ENCODE data around the gene BTBD9. TPM values are rescaled to one million over a fixed set of nuclear protein-coding genes. Genes with fewer than 3 reads are reported as not detected.
A peak's percentile ranks its signal among the peaks of the same experiment; 100 is the strongest.

BTBD9 gene
- total and polyA plus RNA-seq, 4 experiments from 2014 or later = 5.2 to 40.4 (median 32.3) TPM

- peak overlapping the region in 1 of 7 donors; percentile 68 for H3K27ac Mint-ChIP-seq
- no peaks in the 10 kb centered on the region for H3K9me3 Mint-ChIP-seq
- no peak overlapping the region for H3K4me3 ChIP-seq (ENCODE audit: low read length in 2 of 2)
- no peaks in the 10 kb centered on the region for H3K4me1 ChIP-seq (ENCODE audit: insufficient read depth, low read length)
- H3K27me3 Mint-ChIP-seq = no peaks in the 10 kb centered on the region
- H3K9me3 ChIP-seq (ENCODE audit: control insufficient read depth in 1 of 2, low read length in 2 of 2) = no peaks in the 10 kb centered on the region
- DNase-seq = no peak
- peaks cover 0 to 1% of the 10 kb centered on the region in 2 donors for H3K36me3 Mint-ChIP-seq
- POLR2A ChIA-PET (ENCODE audit: partially characterized antibody) = no interaction called here
- H3K4me3 Mint-ChIP-seq = no peak overlapping the region
- no peaks in the 10 kb centered on the region for H3K27me3 ChIP-seq (ENCODE audit: insufficient read depth, low read length)
- peaks cover 0 to 3% (median 1%) of the 10 kb centered on the region in 4 donors for H3K4me1 Mint-ChIP-seq
- no peaks in the 10 kb centered on the region for H3K36me3 ChIP-seq (ENCODE audit: insufficient read depth, low read length)
- no peak overlapping the region for H3K27ac ChIP-seq (ENCODE audit: low read depth, low read length)
- intact Hi-C loops (cut with micrococcal nuclease) = no loop called here
- CTCF ChIA-PET (ENCODE audit: partially characterized antibody) = no interaction called here
Observed at GRCh38 chr6:38166411-38167240, 473.1 kb downstream of the BTBD9 start.

DNA sequence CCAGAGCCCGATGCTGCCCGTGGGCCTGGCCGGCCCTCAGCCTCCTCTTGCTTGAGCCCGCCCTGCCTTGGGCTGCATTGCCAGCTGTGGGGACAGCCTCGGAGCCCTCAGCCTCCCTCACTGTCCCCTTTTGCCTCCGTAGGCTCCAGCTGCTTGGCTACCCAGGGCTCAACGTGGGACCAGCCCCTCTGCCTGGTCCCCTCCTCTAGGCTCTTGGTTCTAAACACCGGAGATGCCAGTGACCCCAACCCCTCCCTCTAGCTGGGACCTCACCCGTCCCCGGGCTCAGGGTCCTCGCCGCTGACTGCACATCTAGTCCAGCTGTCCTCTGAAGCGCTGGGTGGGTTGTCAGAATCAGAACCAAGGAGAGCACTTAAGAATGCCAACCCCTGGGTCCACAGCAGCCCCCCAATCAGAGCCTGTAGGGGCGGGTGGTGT, 475.0 kb downstream of the BTBD9 start:
- H3K36me3 ChIP-seq (ENCODE audit: insufficient read depth, low read length) = no peaks in the 10 kb centered on the region
- no peak for DNase-seq
- Mint-ChIP-seq H3K36me3 (peaks cover 1 to 15% of the 10 kb centered on the region in 2 donors), H3K4me1 (peaks cover 0 to 3% (median under 1%) of the 10 kb centered on the region in 4 donors), H3K27me3 (no peaks in the 10 kb centered on the region), H3K4me3 (no peak overlapping the region), H3K9me3 (no peaks in the 10 kb centered on the region), H3K27ac (no peak overlapping the region)
- intact Hi-C loops (cut with micrococcal nuclease) = no loop called here
- H3K27ac ChIP-seq (ENCODE audit: low read depth, low read length) = no peak overlapping the region
- no peaks in the 10 kb centered on the region for H3K4me1 ChIP-seq (ENCODE audit: insufficient read depth, low read length)
- no peak overlapping the region for H3K4me3 ChIP-seq (ENCODE audit: low read length in 2 of 2)
- ChIA-PET CTCF (ENCODE audit: partially characterized antibody) (no interaction called here), POLR2A (ENCODE audit: partially characterized antibody) (no interaction called here)
- no peaks in the 10 kb centered on the region for H3K27me3 ChIP-seq (ENCODE audit: insufficient read depth, low read length)
- H3K9me3 ChIP-seq (ENCODE audit: control insufficient read depth in 1 of 2, low read length in 2 of 2) = no peaks in the 10 kb centered on the region

GRCh38 chr6:38164131-38164481, 475.6 kb downstream of the BTBD9 start:
- Mint-ChIP-seq H3K4me1 (peaks cover 0 to 3% (median 2%) of the 10 kb centered on the region in 4 donors), H3K27ac (peak overlapping the region in 3 of 7 donors; percentile 36 to 73 (median 49)), H3K9me3 (no peaks in the 10 kb centered on the region), H3K36me3 (peaks cover 1 to 18% of the 10 kb centered on the region in 2 donors), H3K27me3 (no peaks in the 10 kb centered on the region), H3K4me3 (no peak overlapping the region)
- no peak overlapping the region for H3K27ac ChIP-seq (ENCODE audit: low read depth, low read length)
- intact Hi-C loops (cut with micrococcal nuclease) = no loop called here
- no peak for DNase-seq
- CTCF ChIA-PET (ENCODE audit: partially characterized antibody) = no interaction called here
- no peaks in the 10 kb centered on the region for H3K9me3 ChIP-seq (ENCODE audit: control insufficient read depth in 1 of 2, low read length in 2 of 2)
- POLR2A ChIA-PET (ENCODE audit: partially characterized antibody) = no interaction called here
- H3K27me3 ChIP-seq (ENCODE audit: insufficient read depth, low read length) = no peaks in the 10 kb centered on the region
- no peaks in the 10 kb centered on the region for H3K4me1 ChIP-seq (ENCODE audit: insufficient read depth, low read length)
- no peaks in the 10 kb centered on the region for H3K36me3 ChIP-seq (ENCODE audit: insufficient read depth, low read length)
- H3K4me3 ChIP-seq (ENCODE audit: low read length in 2 of 2) = no peak overlapping the region

DNA sequence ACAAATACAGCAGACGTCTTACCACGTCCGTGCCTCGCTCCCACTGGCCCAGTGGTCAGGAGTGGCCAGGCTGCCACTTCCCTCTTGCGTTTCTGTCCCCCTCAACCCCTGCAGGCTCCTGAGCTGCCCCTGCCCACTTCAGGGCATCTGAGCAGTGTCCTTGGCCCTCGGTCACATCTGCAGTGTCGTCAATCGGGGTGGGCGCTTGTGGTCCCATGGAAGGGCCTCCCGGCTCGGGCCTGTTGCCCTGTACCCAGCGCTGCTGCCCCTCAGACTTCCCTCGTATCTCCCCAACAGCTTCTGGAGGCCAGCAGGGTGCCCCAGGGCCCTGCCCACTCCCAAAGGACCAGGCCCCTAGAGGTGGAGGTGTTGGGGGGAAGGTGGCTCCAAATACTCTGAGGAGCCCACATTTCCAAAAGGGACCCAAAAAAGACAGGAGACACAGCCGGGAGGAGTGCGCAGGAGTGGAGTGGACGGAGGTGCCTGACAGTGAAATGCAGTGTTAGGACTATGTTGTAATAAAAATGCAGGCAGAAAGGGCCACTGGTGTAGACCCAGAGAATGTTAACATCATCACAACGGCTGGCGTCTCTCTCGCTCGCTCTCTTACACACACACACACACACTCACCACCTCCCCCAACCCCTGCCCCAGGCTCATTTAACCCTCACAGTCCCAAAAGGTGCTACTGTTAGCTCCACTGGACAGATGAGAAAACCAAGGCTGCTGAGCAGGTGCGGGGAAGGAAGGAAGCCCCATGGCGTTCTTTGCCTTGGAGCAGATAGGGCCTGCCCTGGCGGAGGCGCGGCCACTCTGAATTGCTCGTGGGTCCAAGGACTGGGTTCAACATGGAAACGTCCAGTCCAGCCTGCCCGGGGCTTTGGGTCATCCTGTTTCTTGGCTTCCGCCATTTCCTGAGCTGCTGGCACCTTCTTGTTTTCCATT, 476.3 kb downstream of the BTBD9 start:
- Histone ChIP-seq H3K4me3 (ENCODE audit: low read length in 2 of 2) (no peak overlapping the region), H3K27ac (ENCODE audit: low read depth, low read length) (no peak overlapping the region), H3K4me1 (ENCODE audit: insufficient read depth, low read length) (no peaks in the 10 kb centered on the region), H3K36me3 (ENCODE audit: insufficient read depth, low read length) (no peaks in the 10 kb centered on the region), H3K27me3 (ENCODE audit: insufficient read depth, low read length) (no peaks in the 10 kb centered on the region), H3K9me3 (ENCODE audit: control insufficient read depth in 1 of 2, low read length in 2 of 2) (no peaks in the 10 kb centered on the region)
- peaks cover 0 to 8% (median 2%) of the 10 kb centered on the region in 4 donors for H3K4me1 Mint-ChIP-seq
- H3K9me3 Mint-ChIP-seq = no peaks in the 10 kb centered on the region
- DNase-seq = no peak
- ChIA-PET CTCF (ENCODE audit: partially characterized antibody) (no interaction called here), POLR2A (ENCODE audit: partially characterized antibody) (no interaction called here)
- intact Hi-C loops (cut with micrococcal nuclease) = no loop called here
- H3K36me3 Mint-ChIP-seq = peaks cover 4 to 25% of the 10 kb centered on the region in 2 donors
- no peaks in the 10 kb centered on the region for H3K27me3 Mint-ChIP-seq
- H3K4me3 Mint-ChIP-seq = no peak overlapping the region
- peak overlapping the region in 2 of 7 donors; percentile 36 to 73 for H3K27ac Mint-ChIP-seq

GRCh38 chr6:38162493-38163185, 477.1 kb downstream of the BTBD9 start:
- intact Hi-C loops (cut with micrococcal nuclease) = no loop called here
- no peak overlapping the region for H3K4me3 ChIP-seq (ENCODE audit: low read length in 2 of 2)
- POLR2A ChIA-PET (ENCODE audit: partially characterized antibody) = no interaction called here

DNA sequence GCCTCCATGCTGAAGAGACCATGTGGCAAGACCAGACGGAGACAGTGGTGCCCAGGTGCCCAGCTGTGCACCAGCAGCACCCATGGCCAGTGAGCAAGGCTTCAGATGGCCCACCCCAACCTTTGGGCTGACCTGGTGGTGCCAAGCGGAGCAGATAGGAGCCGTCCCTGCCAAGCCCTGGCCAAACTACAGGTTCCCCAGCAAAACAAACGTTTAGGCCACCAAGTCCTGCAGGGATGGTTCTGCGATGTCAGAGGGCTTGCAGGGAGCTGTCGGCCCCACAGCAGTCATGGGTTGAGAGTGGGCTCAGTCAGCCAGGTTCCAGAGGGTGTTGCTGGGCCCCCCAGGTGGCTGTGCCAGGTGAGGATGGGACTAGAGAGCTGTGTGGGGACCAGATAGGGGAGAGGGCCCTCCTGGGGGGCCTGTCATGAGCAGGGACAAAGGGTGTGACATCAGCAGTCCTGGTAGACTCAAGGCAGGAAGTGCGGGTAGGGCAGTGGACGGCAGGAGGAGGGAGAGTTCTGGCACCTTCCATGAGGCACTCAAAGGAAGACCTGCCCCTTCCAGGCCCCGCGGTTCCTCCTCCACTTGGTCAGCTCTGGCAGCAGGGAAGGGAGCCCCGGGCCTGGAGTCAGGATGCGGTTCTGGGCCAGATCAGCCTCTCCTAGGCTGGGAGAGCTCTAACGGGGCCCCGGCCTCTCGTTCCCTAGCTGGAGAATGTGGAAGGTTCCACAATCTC, 477.8 kb downstream of the BTBD9 start:
- Mint-ChIP-seq H3K36me3 (peaks cover 5 to 30% of the 10 kb centered on the region in 2 donors), H3K27ac (peak overlapping the region in 1 of 7 donors; percentile 9), H3K27me3 (no peaks in the 10 kb centered on the region), H3K9me3 (no peaks in the 10 kb centered on the region), H3K4me3 (peak overlapping the region in 1 of 8 donors; percentile 21), H3K4me1 (peaks cover 0 to 8% (median 2%) of the 10 kb centered on the region in 4 donors)
- no peaks in the 10 kb centered on the region for H3K36me3 ChIP-seq (ENCODE audit: insufficient read depth, low read length)
- ChIA-PET CTCF (ENCODE audit: partially characterized antibody) (no interaction called here), POLR2A (ENCODE audit: partially characterized antibody) (no interaction called here)
- no peaks in the 10 kb centered on the region for H3K4me1 ChIP-seq (ENCODE audit: insufficient read depth, low read length)
- no peak for DNase-seq
- H3K27ac ChIP-seq (ENCODE audit: low read depth, low read length) = no peak overlapping the region
- no peaks in the 10 kb centered on the region for H3K27me3 ChIP-seq (ENCODE audit: insufficient read depth, low read length)
- no peak overlapping the region for H3K4me3 ChIP-seq (ENCODE audit: low read length in 2 of 2)
- intact Hi-C loops (cut with micrococcal nuclease) = no loop called here
- no peaks in the 10 kb centered on the region for H3K9me3 ChIP-seq (ENCODE audit: control insufficient read depth in 1 of 2, low read length in 2 of 2)

More at GRCh38 chr6:38162493-38163185, 477.1 kb downstream of the BTBD9 start:
- peaks cover 0 to 8% (median 2%) of the 10 kb centered on the region in 4 donors for H3K4me1 Mint-ChIP-seq
- no peaks in the 10 kb centered on the region for H3K36me3 ChIP-seq (ENCODE audit: insufficient read depth, low read length)
- no peaks in the 10 kb centered on the region for H3K9me3 Mint-ChIP-seq
- no peaks in the 10 kb centered on the region for H3K9me3 ChIP-seq (ENCODE audit: control insufficient read depth in 1 of 2, low read length in 2 of 2)
- H3K36me3 Mint-ChIP-seq = peaks cover 5 to 29% of the 10 kb centered on the region in 2 donors
- DNase-seq = no peak
- CTCF ChIA-PET (ENCODE audit: partially characterized antibody) = no interaction called here
- no peaks in the 10 kb centered on the region for H3K27me3 ChIP-seq (ENCODE audit: insufficient read depth, low read length)
- H3K4me1 ChIP-seq (ENCODE audit: insufficient read depth, low read length) = no peaks in the 10 kb centered on the region
- H3K27ac ChIP-seq (ENCODE audit: low read depth, low read length) = no peak overlapping the region
- H3K4me3 Mint-ChIP-seq = no peak overlapping the region
- H3K27me3 Mint-ChIP-seq = no peaks in the 10 kb centered on the region
- peak overlapping the region in 1 of 7 donors; percentile 9 for H3K27ac Mint-ChIP-seq

Data from CD4-positive, alpha-beta memory T cell (primary cell).